Measurements from ENCODE around the gene PRSS57. TPM values are rescaled to one million over a fixed set of nuclear protein-coding genes. Genes with fewer than 3 reads are reported as not detected.
"Not testable (repeated sequence)": the region's sequence is repeated elsewhere in the genome, so short reads cannot be mapped to it uniquely, and the experiment has no call there.

PRSS57 gene
- total RNA-seq, 1 experiment from 2014 or later = not detected

GRCh38 chr19:674282-675151, 20.7 kb downstream of the PRSS57 start:
- no peak for DNase-seq (ENCODE audit: low spot score)

- DNase-seq (ENCODE audit: low spot score) = no peak
These were observed 24.6 kb downstream of the PRSS57 start for GRCh38 chr19:670609-671075.

- DNase-seq (ENCODE audit: low spot score) = peak; percentile 78
These were observed 26.4 kb downstream of the PRSS57 start for GRCh38 chr19:668675-669434.

- DNase-seq (ENCODE audit: low spot score) = not testable (repeated sequence)
These were observed 28.2 kb downstream of the PRSS57 start for GRCh38 chr19:666985-667573.

GRCh38 chr19:664913-665443, 30.3 kb downstream of the PRSS57 start:
- peak; percentile 70 for DNase-seq (ENCODE audit: low spot score)

GRCh38 chr19:663682-664117, 31.6 kb downstream of the PRSS57 start:
- DNase-seq (ENCODE audit: low spot score) = no peak

- peak; percentile 82 for DNase-seq (ENCODE audit: low spot score)
These were observed 32.1 kb downstream of the PRSS57 start, which contains the start of gene RNF126 for GRCh38 chr19:662962-663681. RNF126 (minus strand) TSS chr19:663214; CDS start chr19:663121, 93 bp downstream.

GRCh38 chr19:662207-662961, 32.9 kb downstream of the PRSS57 start:
- DNase-seq (ENCODE audit: low spot score) = peak; percentile 34

- DNase-seq (ENCODE audit: low spot score) = peak; percentile 41
These were observed 33.6 kb downstream of the PRSS57 start for GRCh38 chr19:661427-662196.

GRCh38 chr19:660793-661426, 34.3 kb downstream of the PRSS57 start:
- no peak for DNase-seq (ENCODE audit: low spot score)

- DNase-seq (ENCODE audit: low spot score) = no peak
These were observed 36.1 kb downstream of the PRSS57 start for GRCh38 chr19:658916-659839.

GRCh38 chr19:658059-658839, 37.0 kb downstream of the PRSS57 start:
- no peak for DNase-seq (ENCODE audit: low spot score)

GRCh38 chr19:657611-658010, 37.6 kb downstream of the PRSS57 start:
- no peak for DNase-seq (ENCODE audit: low spot score)

GRCh38 chr19:656751-657559, 38.3 kb downstream of the PRSS57 start:
- DNase-seq (ENCODE audit: low spot score) = no peak

GRCh38 chr19:655691-656090, 39.6 kb downstream of the PRSS57 start:
- no peak for DNase-seq (ENCODE audit: low spot score)

- DNase-seq (ENCODE audit: low spot score) = no peak
These were observed 41.8 kb downstream of the PRSS57 start for GRCh38 chr19:653425-653824.
